ENCODE measurements around the gene GARIN5B. TPM values are rescaled to one million over a fixed set of nuclear protein-coding genes. Genes with fewer than 3 reads are reported as not detected.

Gene GARIN5B
- total and polyA plus RNA-seq, 12 donors, result not detected

- no peaks in the 10 kb centered on the region for H3K9me3 ChIP-seq (replicated peaks in 1 of 3)
- DNase-seq, result no peak
- peaks cover 0 to 3% of the 10 kb centered on the region in 2 donors for H3K4me1 ChIP-seq (replicated peaks in 1 of 2)
- intact Hi-C loops (cut with DNase I), result no loop called here
- WGBS, 4 donors, result 94 to 98% (median 96%) methylated on average over 6 to 11 of the region's 11 CpGs
- peaks cover 0 to 8% of the 10 kb centered on the region in 2 donors for H3K36me3 ChIP-seq (replicated peaks in 1 of 2)
- H3K27me3 ChIP-seq, result no peaks in the 10 kb centered on the region
- H3K4me3 ChIP-seq, result no peak overlapping the region
- TF ChIP-seq POLR2A (IDR thresholded peaks at IDR 0.05), result no peak
- no peak for TF ChIP-seq CTCF (IDR thresholded peaks at IDR 0.05)
- no peak overlapping the region for H3K27ac ChIP-seq
Measured at GRCh38 chr19:55308281-55308680, 54.8 kb downstream of the GARIN5B start.

- peaks cover 3% of the 10 kb centered on the region in 2 donors for H3K4me1 ChIP-seq (replicated peaks in 1 of 2)
- H3K27me3 ChIP-seq, result no peaks in the 10 kb centered on the region
- H3K9me3 ChIP-seq (replicated peaks in 1 of 3), result no peaks in the 10 kb centered on the region
- TF ChIP-seq CTCF (IDR thresholded peaks at IDR 0.05), result no peak
- intact Hi-C loops (cut with DNase I), result no loop called here
- DNase-seq, result no peak
- H3K36me3 ChIP-seq (replicated peaks in 1 of 2), result peaks cover 0 to 12% of the 10 kb centered on the region in 2 donors
- H3K4me3 ChIP-seq, result peak overlapping the region in 1 of 4 donors; percentile 37
- peak overlapping the region in 2 of 5 donors; percentile 37 to 65 for H3K27ac ChIP-seq
- WGBS, 4 donors, result 31 to 80% (median 53%) methylated on average over 2 to 3 of the region's 3 CpGs
Measured at GRCh38 chr19:55306712-55307111, 56.3 kb downstream of the GARIN5B start.

- intact Hi-C loops (cut with DNase I), result no loop called here
- 39 to 60% (median 46%) methylated on average over 5 to 17 of the region's 17 CpGs for WGBS, 4 donors
- H3K27ac ChIP-seq, result peak overlapping the region in 4 of 5 donors; percentile 18 to 65 (median 44)
- no peaks in the 10 kb centered on the region for H3K27me3 ChIP-seq
- no peaks in the 10 kb centered on the region for H3K9me3 ChIP-seq (replicated peaks in 1 of 3)
- no peak for TF ChIP-seq CTCF (IDR thresholded peaks at IDR 0.05)
- peak in 1 of 2 donors; percentile 63 for TF ChIP-seq POLR2A (IDR thresholded peaks at IDR 0.05)
- DNase-seq, result peak; percentile 72 to 92 (median 87)
- peaks cover 3 to 9% of the 10 kb centered on the region in 2 donors for H3K4me1 ChIP-seq (replicated peaks in 1 of 2)
- peaks cover 0 to 12% of the 10 kb centered on the region in 2 donors for H3K36me3 ChIP-seq (replicated peaks in 1 of 2)
- H3K4me3 ChIP-seq, result peak overlapping the region in 2 of 4 donors; percentile 13 to 37
Measured at GRCh38 chr19:55305983-55306562, 57.0 kb downstream of the GARIN5B start.

- no peaks in the 10 kb centered on the region for H3K9me3 ChIP-seq (replicated peaks in 1 of 3)
- DNase-seq, result peak; percentile 60 to 82 (median 64)
- no peak for TF ChIP-seq CTCF (IDR thresholded peaks at IDR 0.05)
- no peak for TF ChIP-seq POLR2A (IDR thresholded peaks at IDR 0.05)
- peak overlapping the region in 4 of 5 donors; percentile 18 to 65 (median 44) for H3K27ac ChIP-seq
- intact Hi-C loops (cut with DNase I), result no loop called here
- peak overlapping the region in 1 of 4 donors; percentile 37 for H3K4me3 ChIP-seq
- no peaks in the 10 kb centered on the region for H3K27me3 ChIP-seq
- H3K4me1 ChIP-seq (replicated peaks in 1 of 2), result peaks cover 3 to 9% of the 10 kb centered on the region in 2 donors
- WGBS, 4 donors, result 61 to 74% (median 74%) methylated on average over 6 to 9 of the region's 9 CpGs
- H3K36me3 ChIP-seq (replicated peaks in 1 of 2), result peaks cover 0 to 12% of the 10 kb centered on the region in 2 donors
Measured at GRCh38 chr19:55305491-55305890, 57.6 kb downstream of the GARIN5B start.

Measured in adrenal gland (tissue), 12 donors.